GM23338 (cell line): ENCODE results near the gene FECH. TPM values are rescaled to one million over a fixed set of nuclear protein-coding genes. Genes with fewer than 3 reads are reported as not detected.
A peak's percentile ranks its signal among the peaks of the same experiment; 100 is the strongest.

ENCODE experiments used
- ATAC-seq: fragments of 200-7000 bp; cut with Tn5 transposase; 3 replicates; pipeline ENCODE4 v1.9.1; 2020
- DNase-seq: peaks from one replicate; pipeline ENCODE4 v3.0.0-alpha.2; 2015; ENCODE audit warnings: low spot score
- H2AFZ ChIP-seq: fragments of 200-600 bp; sonication (generic); 2 replicates; pipeline ENCODE4 v1.8.0; 2016; ENCODE audit warnings: antibody characterized with exemption, mild to moderate bottlenecking, moderate library complexity
- H3F3A ChIP-seq: fragments of 200-600 bp; sonication (generic); replicated peaks from 2 replicates; pipeline ENCODE4 v1.8.0; 2017; ENCODE audit warnings: antibody characterized with exemption, mixed run types, low read depth
- H3K27ac ChIP-seq: fragments of 200-600 bp; sonication (generic); 2 replicates; pipeline ENCODE4 v1.6.1; 2016; ENCODE audit warnings: low read depth
- H3K27me3 ChIP-seq: fragments of 200-600 bp; sonication (generic); 2 replicates; pipeline ENCODE4 v1.8.0; 2016; ENCODE audit warnings: mild to moderate bottlenecking, mixed run types, moderate library complexity; ENCODE audit not compliant: insufficient read depth
- H3K36me3 ChIP-seq: fragments of 200-600 bp; sonication (generic); 2 replicates; pipeline ENCODE4 v1.8.0; 2016; ENCODE audit warnings: mild to moderate bottlenecking; ENCODE audit not compliant: insufficient read depth
- H3K4me1 ChIP-seq: fragments of 200-600 bp; sonication (generic); 2 replicates; pipeline ENCODE4 v1.8.0; 2016; ENCODE audit warnings: mild to moderate bottlenecking, moderate library complexity; ENCODE audit not compliant: insufficient read depth
- H3K4me2 ChIP-seq: fragments of 200-600 bp; sonication (generic); 2 replicates; pipeline ENCODE4 v1.7.1; 2017; ENCODE audit warnings: mixed run types
- H3K4me3 ChIP-seq: fragments of 200-600 bp; sonication (generic); 2 replicates; pipeline ENCODE4 v1.6.1; 2016; ENCODE audit warnings: mixed run types
- H3K79me2 ChIP-seq: fragments of 200-600 bp; sonication (generic); replicated peaks from 2 replicates; pipeline ENCODE4 v1.8.0; 2017; ENCODE audit warnings: mild to moderate bottlenecking; ENCODE audit not compliant: insufficient read depth
- H3K9me2 ChIP-seq: fragments of 200-600 bp; sonication (generic); 2 replicates; pipeline ENCODE4 v1.8.0; 2017; ENCODE audit not compliant: insufficient read depth
- H4K20me1 ChIP-seq: fragments of 200-600 bp; sonication (generic); replicated peaks from 2 replicates; pipeline ENCODE4 v1.8.0; 2017; ENCODE audit warnings: mild to moderate bottlenecking; ENCODE audit not compliant: insufficient read depth
- H3K27ac Mint-ChIP-seq: 2 replicates; pipeline ENCODE4 v1.8.0; 2020; ENCODE audit warnings: inconsistent platforms, mild to moderate bottlenecking, moderate library complexity, mixed read lengths
- H3K27me3 Mint-ChIP-seq: 3 replicates; pipeline ENCODE4 v1.8.0; 2022; ENCODE audit warnings: low read depth, mild to moderate bottlenecking, moderate library complexity, mixed read lengths, inconsistent platforms; ENCODE audit not compliant: insufficient read depth, poor library complexity
- H3K36me3 Mint-ChIP-seq: 3 replicates; pipeline ENCODE4 v1.8.0; 2021; ENCODE audit warnings: low read depth, mild to moderate bottlenecking, inconsistent platforms, moderate library complexity, mixed read lengths
- H3K4me1 Mint-ChIP-seq: 3 replicates; pipeline ENCODE4 v1.8.0; 2020; ENCODE audit warnings: mild to moderate bottlenecking, inconsistent platforms, mixed read lengths
- H3K4me3 Mint-ChIP-seq: 3 replicates; pipeline ENCODE4 v1.8.0; 2021; ENCODE audit warnings: moderate library complexity, mild to moderate bottlenecking, inconsistent platforms, mixed read lengths
- H3K9me3 Mint-ChIP-seq: 3 replicates; pipeline ENCODE4 v1.8.0; 2020; ENCODE audit warnings: moderate library complexity, mild to moderate bottlenecking, inconsistent platforms, mixed read lengths
- CREB1 ChIP-seq: fragments of 250-450 bp; sonication (Bioruptor Pico); IDR thresholded peaks from 2 replicates; pipeline ENCODE4 v1.5.0; 2020; ENCODE audit warnings: low read depth, mild to moderate bottlenecking, moderate library complexity
- EZH2 ChIP-seq: fragments of 200-600 bp; sonication (generic); IDR thresholded peaks from one replicate; pipeline ENCODE4 v1.8.0; 2017; ENCODE audit warnings: antibody characterized with exemption, mild to moderate bottlenecking, low read depth; ENCODE audit not compliant: unreplicated experiment
- EZH2phosphoT487 ChIP-seq: fragments of 200-600 bp; sonication (generic); IDR thresholded peaks from one replicate; pipeline ENCODE4 v1.8.1; 2018; ENCODE audit warnings: antibody characterized with exemption; ENCODE audit not compliant: unreplicated experiment
- JUNB ChIP-seq: IDR thresholded peaks from one replicate; pipeline ENCODE4 v1.6.1; 2016; ENCODE audit warnings: antibody characterized with exemption; ENCODE audit not compliant: unreplicated experiment
- NANOG ChIP-seq: IDR thresholded peaks from 2 replicates; pipeline ENCODE4 v1.6.1; 2016; ENCODE audit warnings: antibody characterized with exemption, borderline replicate concordance
- POLR2AphosphoS5 ChIP-seq: IDR thresholded peaks from 2 replicates; pipeline ENCODE4 v1.6.1; 2016; ENCODE audit warnings: antibody characterized with exemption, low read depth
- STAT1 ChIP-seq: IDR thresholded peaks from one replicate; pipeline ENCODE4 v1.6.1; 2016; ENCODE audit warnings: antibody characterized with exemption; ENCODE audit not compliant: unreplicated experiment
- ZNF114 ChIP-seq: fragments of 250-450 bp; sonication (Bioruptor Pico); IDR thresholded peaks from 2 replicates; pipeline ENCODE4 v1.5.0; 2020; ENCODE audit warnings: mild to moderate bottlenecking, moderate library complexity
- ZNF331 ChIP-seq: fragments of 250-450 bp; sonication (Bioruptor Pico); IDR thresholded peaks from 2 replicates; pipeline ENCODE4 v1.5.0; 2020; ENCODE audit warnings: low read depth, mild to moderate bottlenecking, moderate library complexity
- polyA plus RNA-seq: library from polyadenylated mRNA; unstranded; fragments of >200 nt; fragmentation: Nextera tagmentation; extraction: Ambion mirVana; gene quantifications from 2 replicates; pipeline ENCODE4 v1.2.1, GENCODE V29; 2016
- total RNA-seq: library from RNA; depleted of rRNA; stranded (reverse); fragments of >200 nt; shearing (Covaris generic); gene quantifications from 2 replicates; pipeline ENCODE4 v1.2.3, GENCODE V29; 2014
- TF ChIP-seq, protein P1 (sequence below): IDR thresholded peaks from 2 replicates; pipeline ENCODE4 v1.6.1; 2016; ENCODE audit warnings: antibody characterized with exemption
- TF ChIP-seq, protein P2 (sequence below): IDR thresholded peaks from one replicate; pipeline ENCODE4 v1.6.1; 2018; ENCODE audit warnings: antibody characterized with exemption; ENCODE audit not compliant: unreplicated experiment
- TF ChIP-seq, protein P3 (sequence below), 2 experiments: fragments of 200-600 bp in 1 of 2; sonication (generic) in 1 of 2; conservative IDR thresholded peaks; 2 replicates each; pipeline versions ENCODE4 v1.5.1 to v1.6.1; 2016 to 2017; ENCODE audit warnings: antibody characterized with exemption in 2 of 2, low read depth in 2 of 2, mild to moderate bottlenecking in 2 of 2, moderate library complexity in 1 of 2
- TF ChIP-seq, protein P4 (sequence below): fragments of 250-450 bp; sonication (Bioruptor Pico); IDR thresholded peaks from 2 replicates; pipeline ENCODE4 v1.5.0; 2020; ENCODE audit warnings: mild to moderate bottlenecking, moderate library complexity

Gene FECH
- total and polyA plus RNA-seq, 2 experiments from 2014 or later, result 5.8 to 35.5 TPM

DNA sequence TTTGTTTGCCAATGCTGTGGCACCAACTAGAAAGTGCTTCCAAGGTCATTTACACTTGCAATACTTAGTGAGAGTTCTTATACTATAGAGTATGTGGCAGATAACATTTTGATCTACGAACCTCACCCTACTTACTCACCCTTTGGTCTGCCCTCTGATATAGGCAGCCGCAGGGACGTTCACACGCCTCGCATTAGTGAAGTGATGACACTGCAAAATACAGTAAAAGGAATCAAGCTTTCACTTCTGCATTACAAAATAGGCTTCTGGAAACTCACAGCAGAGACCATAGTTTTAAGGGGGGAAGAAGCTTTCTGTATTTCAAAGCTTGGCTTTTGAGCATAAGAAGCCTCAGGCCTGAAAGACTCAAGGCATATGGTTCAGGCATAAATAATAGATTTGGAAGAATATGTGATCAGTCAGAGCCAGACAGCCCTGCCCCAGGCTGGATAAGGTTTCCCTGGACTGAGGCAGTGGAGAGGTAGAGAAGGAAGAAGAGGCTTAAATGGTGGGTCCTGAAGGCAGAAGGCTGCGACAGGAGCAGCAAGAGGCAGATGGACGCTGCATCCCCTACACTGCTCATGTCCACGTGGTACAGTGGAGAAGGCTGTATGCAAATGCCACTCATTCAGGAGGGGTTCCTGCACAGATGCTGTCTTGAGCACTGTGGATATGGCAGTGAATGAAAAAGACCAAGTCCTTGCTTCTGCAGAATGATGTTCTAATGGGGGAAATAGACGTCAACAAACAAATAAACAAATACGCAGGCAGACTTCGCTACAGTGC is 63.1 kb downstream of the FECH start:
- Mint-ChIP-seq H3K27ac (no peak overlapping the region), H3K4me3 (no peak overlapping the region), H3K36me3 (no peaks in the 10 kb centered on the region), H3K9me3 (no peaks in the 10 kb centered on the region; the same call in 2 of the 3 replicates), H3K27me3 (peaks cover 1% of the 10 kb centered on the region), H3K4me1 (no peaks in the 10 kb centered on the region)
- Histone ChIP-seq H3F3A (no peaks in the 10 kb centered on the region), H2AFZ (peak overlapping the region; percentile 72; the same call in 1 of the 2 replicates), H3K27ac (no peak overlapping the region), H3K4me1 (no peaks in the 10 kb centered on the region), H3K36me3 (no peaks in the 10 kb centered on the region), H3K79me2 (no peaks in the 10 kb centered on the region), H3K9me2 (0 out of 2 replicates have a peak, but pooled peaks cover 3% of the 10 kb centered on the region), H4K20me1 (no peaks in the 10 kb centered on the region), H3K27me3 (no peaks in the 10 kb centered on the region), H3K4me2 (no peak overlapping the region), H3K4me3 (no peak overlapping the region)
- TF ChIP-seq EZH2phosphoT487 (no peak), EZH2 (no peak), ZNF114 (CRISPR knock-in tag) (no peak), CREB1 (no peak), POLR2AphosphoS5 (no peak), ZNF331 (no peak), STAT1 (no peak), JUNB (no peak), NANOG (no peak)
- TF ChIP-seq, protein P1, sequence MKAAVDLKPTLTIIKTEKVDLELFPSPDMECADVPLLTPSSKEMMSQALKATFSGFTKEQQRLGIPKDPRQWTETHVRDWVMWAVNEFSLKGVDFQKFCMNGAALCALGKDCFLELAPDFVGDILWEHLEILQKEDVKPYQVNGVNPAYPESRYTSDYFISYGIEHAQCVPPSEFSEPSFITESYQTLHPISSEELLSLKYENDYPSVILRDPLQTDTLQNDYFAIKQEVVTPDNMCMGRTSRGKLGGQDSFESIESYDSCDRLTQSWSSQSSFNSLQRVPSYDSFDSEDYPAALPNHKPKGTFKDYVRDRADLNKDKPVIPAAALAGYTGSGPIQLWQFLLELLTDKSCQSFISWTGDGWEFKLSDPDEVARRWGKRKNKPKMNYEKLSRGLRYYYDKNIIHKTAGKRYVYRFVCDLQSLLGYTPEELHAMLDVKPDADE, result no peak
- TF ChIP-seq, protein P2, sequence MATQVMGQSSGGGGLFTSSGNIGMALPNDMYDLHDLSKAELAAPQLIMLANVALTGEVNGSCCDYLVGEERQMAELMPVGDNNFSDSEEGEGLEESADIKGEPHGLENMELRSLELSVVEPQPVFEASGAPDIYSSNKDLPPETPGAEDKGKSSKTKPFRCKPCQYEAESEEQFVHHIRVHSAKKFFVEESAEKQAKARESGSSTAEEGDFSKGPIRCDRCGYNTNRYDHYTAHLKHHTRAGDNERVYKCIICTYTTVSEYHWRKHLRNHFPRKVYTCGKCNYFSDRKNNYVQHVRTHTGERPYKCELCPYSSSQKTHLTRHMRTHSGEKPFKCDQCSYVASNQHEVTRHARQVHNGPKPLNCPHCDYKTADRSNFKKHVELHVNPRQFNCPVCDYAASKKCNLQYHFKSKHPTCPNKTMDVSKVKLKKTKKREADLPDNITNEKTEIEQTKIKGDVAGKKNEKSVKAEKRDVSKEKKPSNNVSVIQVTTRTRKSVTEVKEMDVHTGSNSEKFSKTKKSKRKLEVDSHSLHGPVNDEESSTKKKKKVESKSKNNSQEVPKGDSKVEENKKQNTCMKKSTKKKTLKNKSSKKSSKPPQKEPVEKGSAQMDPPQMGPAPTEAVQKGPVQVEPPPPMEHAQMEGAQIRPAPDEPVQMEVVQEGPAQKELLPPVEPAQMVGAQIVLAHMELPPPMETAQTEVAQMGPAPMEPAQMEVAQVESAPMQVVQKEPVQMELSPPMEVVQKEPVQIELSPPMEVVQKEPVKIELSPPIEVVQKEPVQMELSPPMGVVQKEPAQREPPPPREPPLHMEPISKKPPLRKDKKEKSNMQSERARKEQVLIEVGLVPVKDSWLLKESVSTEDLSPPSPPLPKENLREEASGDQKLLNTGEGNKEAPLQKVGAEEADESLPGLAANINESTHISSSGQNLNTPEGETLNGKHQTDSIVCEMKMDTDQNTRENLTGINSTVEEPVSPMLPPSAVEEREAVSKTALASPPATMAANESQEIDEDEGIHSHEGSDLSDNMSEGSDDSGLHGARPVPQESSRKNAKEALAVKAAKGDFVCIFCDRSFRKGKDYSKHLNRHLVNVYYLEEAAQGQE, result no peak
- TF ChIP-seq, protein P3, sequence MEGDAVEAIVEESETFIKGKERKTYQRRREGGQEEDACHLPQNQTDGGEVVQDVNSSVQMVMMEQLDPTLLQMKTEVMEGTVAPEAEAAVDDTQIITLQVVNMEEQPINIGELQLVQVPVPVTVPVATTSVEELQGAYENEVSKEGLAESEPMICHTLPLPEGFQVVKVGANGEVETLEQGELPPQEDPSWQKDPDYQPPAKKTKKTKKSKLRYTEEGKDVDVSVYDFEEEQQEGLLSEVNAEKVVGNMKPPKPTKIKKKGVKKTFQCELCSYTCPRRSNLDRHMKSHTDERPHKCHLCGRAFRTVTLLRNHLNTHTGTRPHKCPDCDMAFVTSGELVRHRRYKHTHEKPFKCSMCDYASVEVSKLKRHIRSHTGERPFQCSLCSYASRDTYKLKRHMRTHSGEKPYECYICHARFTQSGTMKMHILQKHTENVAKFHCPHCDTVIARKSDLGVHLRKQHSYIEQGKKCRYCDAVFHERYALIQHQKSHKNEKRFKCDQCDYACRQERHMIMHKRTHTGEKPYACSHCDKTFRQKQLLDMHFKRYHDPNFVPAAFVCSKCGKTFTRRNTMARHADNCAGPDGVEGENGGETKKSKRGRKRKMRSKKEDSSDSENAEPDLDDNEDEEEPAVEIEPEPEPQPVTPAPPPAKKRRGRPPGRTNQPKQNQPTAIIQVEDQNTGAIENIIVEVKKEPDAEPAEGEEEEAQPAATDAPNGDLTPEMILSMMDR (conservative IDR thresholded peaks at IDR 0.05; ENCODE audit: low read depth in 2 of 2), result no peak
- TF ChIP-seq, protein P4, sequence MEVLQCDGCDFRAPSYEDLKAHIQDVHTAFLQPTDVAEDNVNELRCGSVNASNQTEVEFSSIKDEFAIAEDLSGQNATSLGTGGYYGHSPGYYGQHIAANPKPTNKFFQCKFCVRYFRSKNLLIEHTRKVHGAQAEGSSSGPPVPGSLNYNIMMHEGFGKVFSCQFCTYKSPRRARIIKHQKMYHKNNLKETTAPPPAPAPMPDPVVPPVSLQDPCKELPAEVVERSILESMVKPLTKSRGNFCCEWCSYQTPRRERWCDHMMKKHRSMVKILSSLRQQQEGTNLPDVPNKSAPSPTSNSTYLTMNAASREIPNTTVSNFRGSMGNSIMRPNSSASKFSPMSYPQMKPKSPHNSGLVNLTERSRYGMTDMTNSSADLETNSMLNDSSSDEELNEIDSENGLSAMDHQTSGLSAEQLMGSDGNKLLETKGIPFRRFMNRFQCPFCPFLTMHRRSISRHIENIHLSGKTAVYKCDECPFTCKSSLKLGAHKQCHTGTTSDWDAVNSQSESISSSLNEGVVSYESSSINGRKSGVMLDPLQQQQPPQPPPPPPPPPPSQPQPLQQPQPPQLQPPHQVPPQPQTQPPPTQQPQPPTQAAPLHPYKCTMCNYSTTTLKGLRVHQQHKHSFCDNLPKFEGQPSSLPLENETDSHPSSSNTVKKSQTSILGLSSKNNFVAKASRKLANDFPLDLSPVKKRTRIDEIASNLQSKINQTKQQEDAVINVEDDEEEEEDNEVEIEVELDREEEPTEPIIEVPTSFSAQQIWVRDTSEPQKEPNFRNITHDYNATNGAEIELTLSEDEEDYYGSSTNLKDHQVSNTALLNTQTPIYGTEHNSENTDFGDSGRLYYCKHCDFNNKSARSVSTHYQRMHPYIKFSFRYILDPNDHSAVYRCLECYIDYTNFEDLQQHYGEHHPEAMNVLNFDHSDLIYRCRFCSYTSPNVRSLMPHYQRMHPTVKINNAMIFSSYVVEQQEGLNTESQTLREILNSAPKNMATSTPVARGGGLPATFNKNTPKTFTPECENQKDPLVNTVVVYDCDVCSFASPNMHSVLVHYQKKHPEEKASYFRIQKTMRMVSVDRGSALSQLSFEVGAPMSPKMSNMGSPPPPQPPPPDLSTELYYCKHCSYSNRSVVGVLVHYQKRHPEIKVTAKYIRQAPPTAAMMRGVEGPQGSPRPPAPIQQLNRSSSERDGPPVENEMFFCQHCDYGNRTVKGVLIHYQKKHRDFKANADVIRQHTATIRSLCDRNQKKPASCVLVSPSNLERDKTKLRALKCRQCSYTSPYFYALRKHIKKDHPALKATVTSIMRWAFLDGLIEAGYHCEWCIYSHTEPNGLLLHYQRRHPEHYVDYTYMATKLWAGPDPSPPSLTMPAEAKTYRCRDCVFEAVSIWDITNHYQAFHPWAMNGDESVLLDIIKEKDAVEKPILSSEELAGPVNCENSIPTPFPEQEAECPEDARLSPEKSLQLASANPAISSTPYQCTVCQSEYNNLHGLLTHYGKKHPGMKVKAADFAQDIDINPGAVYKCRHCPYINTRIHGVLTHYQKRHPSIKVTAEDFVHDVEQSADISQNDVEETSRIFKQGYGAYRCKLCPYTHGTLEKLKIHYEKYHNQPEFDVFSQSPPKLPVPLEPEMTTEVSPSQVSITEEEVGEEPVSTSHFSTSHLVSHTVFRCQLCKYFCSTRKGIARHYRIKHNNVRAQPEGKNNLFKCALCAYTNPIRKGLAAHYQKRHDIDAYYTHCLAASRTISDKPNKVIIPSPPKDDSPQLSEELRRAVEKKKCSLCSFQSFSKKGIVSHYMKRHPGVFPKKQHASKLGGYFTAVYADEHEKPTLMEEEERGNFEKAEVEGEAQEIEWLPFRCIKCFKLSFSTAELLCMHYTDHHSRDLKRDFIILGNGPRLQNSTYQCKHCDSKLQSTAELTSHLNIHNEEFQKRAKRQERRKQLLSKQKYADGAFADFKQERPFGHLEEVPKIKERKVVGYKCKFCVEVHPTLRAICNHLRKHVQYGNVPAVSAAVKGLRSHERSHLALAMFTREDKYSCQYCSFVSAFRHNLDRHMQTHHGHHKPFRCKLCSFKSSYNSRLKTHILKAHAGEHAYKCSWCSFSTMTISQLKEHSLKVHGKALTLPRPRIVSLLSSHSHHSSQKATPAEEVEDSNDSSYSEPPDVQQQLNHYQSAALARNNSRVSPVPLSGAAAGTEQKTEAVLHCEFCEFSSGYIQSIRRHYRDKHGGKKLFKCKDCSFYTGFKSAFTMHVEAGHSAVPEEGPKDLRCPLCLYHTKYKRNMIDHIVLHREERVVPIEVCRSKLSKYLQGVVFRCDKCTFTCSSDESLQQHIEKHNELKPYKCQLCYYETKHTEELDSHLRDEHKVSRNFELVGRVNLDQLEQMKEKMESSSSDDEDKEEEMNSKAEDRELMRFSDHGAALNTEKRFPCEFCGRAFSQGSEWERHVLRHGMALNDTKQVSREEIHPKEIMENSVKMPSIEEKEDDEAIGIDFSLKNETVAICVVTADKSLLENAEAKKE, result no peak
- ATAC-seq (no peak), DNase-seq (no peak)
